GM12873 (cell line): Measurements from ENCODE around the gene TAS2R9.

Experiments used
- TF ChIP-seq, protein P1 (sequence below): IDR thresholded peaks from 2 replicates; pipeline ENCODE4 v1.5.1; 2012; ENCODE audit warnings: low read depth, mild to moderate bottlenecking, moderate library complexity, low read length, control low read depth; ENCODE audit not compliant: insufficient read depth; ENCODE audit errors: missing control alignments

The TAS2R9 gene

DNA sequence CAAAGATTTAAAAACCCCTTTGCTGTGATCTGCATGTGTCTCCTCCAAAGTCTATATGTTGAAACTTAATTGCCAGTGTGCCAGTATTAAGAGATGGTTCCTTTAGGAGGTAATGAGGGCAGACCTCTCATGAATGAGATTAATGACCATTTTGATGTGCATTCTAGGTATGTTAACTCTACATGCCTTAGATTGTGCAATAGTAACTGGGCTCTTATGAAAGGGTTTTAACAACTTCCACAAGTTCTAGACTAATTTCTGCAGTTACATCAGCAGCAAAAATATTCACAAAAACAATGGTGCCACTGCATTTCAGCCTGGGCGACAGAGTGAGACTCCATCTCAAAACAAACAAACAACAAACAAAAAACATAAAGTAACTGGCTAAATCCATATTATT is 20.0 kb upstream of the TAS2R9 start:
- TF ChIP-seq, protein P1, sequence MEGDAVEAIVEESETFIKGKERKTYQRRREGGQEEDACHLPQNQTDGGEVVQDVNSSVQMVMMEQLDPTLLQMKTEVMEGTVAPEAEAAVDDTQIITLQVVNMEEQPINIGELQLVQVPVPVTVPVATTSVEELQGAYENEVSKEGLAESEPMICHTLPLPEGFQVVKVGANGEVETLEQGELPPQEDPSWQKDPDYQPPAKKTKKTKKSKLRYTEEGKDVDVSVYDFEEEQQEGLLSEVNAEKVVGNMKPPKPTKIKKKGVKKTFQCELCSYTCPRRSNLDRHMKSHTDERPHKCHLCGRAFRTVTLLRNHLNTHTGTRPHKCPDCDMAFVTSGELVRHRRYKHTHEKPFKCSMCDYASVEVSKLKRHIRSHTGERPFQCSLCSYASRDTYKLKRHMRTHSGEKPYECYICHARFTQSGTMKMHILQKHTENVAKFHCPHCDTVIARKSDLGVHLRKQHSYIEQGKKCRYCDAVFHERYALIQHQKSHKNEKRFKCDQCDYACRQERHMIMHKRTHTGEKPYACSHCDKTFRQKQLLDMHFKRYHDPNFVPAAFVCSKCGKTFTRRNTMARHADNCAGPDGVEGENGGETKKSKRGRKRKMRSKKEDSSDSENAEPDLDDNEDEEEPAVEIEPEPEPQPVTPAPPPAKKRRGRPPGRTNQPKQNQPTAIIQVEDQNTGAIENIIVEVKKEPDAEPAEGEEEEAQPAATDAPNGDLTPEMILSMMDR: no peak

DNA sequence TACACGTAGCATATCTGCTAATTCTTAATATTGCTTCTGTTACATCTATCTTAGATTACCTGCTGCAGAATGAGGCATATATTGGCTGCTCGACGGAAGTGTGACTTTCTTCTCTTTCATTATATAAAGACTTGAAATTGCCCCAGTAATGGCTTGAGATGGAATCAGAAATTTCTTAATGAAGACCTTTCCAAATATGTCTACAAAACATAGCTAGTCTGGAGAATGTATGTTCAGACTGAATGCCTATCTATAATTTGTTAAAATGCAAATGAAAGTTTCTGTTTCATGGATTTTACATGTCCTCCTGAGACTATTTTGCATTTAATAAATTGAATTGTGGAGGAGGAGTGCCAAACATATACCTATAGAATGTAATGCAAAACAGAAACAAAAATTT is 16.3 kb upstream of the TAS2R9 start, which contains the start of gene TAS2R10:
TAS2R10 (minus strand) TSS at position 101 of the 400 bp plus-strand sequence; CDS start at position 12, 89 bp downstream.
- TF ChIP-seq, protein P1: no peak

DNA sequence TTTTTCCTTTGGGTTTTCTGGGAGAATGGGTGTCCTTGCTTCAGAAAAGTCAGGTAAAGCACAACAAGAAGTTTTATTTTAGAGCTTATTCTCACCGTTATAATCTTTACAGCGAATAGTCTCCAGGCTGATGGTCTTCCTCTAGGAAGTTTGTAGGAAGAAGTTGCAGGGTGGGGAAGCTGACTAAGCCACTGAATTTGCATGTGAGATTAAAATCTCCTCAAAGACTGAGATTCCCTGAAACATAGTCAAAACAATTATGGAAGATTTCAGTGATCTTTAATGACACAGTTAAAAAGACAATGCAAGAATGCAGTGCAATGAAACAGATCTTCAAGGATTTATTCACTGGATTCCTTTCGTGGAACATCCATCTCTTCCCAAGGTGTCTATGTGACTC is 15.0 kb upstream of the TAS2R9 start:
- TF ChIP-seq, protein P1: no peak

DNA sequence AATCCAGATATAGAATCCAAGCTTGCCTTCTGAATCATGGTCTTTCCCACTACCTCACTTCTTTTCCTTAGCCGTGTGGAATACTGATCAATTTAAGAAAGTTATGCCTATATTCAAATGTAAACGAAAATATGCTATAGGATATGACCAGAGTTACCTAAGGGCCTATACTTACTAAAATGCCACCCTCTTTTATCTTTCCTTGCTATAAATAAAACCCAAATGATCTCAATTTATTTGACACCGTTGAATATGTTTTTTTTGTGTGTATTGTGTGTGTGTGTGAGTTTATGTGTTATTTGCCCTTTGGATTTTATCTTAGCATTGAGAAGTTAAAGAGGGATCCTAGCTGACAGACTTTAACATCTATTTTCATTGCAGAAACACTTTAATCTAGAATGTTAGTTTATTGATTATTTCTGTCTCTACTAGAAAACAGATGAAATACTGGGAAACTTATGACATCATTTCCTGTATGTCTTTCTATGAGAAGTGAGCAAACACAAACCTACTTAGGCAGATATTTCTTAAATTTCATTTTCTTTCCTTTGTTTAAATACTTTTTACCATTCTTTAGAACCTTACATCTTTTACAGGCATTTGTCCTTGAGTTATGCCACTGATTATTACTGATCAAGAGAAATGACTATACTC is 2.0 kb upstream of the TAS2R9 start:
- TF ChIP-seq, protein P1: no peak

DNA sequence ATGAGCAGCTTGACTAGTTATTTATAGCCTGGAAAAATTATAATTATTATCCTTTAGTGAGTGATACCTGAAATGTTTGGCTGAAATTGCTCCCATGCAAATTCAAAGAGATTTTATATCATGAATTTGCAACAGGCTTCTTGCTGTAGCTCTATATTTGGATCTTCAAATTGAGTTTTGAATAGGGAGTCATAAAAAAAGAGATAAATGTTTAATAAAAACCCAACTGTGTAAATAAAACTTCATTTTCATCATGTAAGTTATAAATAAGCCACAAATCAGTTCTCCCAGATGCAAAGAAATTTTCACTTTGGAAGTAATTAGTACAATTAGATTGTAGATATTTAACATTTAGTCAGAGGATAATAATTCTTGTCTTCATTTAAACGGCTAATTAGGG is 2.8 kb downstream of the TAS2R9 start, which contains the start of gene TAS2R8:
TAS2R8 (minus strand) TSS at position 101 of the 400 bp plus-strand sequence. CDS start 306 bp downstream, outside the sequence.
- TF ChIP-seq, protein P1: no peak

DNA sequence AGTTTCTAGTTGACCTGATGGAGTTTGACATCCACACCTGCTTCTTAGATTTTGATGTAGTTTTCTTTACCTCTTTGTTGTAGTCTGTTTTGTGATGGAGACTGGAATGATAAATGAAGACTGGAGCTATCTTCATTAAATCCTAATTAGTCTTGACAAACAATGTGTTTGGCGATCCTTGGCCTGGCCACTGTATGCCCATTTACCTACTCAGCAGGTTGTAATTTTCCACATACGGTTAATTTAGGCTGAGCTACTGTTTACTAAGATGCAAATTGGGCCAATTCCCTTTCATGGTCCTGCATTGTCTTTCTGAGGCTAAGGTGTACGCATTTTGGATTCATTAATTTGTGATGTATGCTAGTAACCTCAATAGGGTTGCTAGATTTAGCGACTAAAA is 7.4 kb downstream of the TAS2R9 start, which contains the start of gene TAS2R7:
TAS2R7 (minus strand) TSS at position 41 of the 400 bp plus-strand sequence. CDS start 57 bp downstream, outside the sequence.
- TF ChIP-seq, protein P1: no peak

DNA sequence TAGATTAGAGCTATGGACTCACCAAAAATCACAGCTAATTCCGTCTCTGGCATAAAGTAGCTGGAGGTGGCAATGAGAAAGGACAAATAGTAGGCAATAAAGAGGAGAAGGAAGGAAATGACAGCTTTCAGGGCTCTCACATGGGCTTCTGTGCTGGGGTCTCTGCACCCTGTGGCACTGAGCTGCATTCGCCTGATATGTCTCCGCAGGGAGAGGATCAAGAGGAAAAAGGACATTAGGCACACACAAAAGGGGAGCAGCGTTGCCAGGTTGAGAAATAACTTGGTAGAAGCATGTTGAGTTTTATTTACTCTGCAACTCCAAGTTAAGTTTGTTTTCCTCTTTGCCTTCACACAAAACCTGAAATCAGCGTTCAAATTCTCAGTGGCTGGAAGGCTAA is 8.2 kb downstream of the TAS2R9 start:
- TF ChIP-seq, protein P1: no peak
